ENCODE results near the gene PRRG2. TPM values are rescaled to one million over a fixed set of nuclear protein-coding genes. Genes with fewer than 3 reads are reported as not detected.

Gene PRRG2
- total and polyA plus RNA-seq, 3 donors from 2014 or later: 0.71 to 3.0 (median 1.9) TPM

GRCh38 chr19:49557641-49558325 is 23.3 kb upstream of the PRRG2 start:
- H3K27me3 ChIP-seq: no peaks in the 10 kb centered on the region
- no peak for DNase-seq
- H3K36me3 ChIP-seq (ENCODE audit: low read depth, missing control alignments): no peaks in the 10 kb centered on the region
- no peak overlapping the region for H3K27ac ChIP-seq
- peaks cover 11% of the 10 kb centered on the region for H3K4me1 ChIP-seq
- no peak overlapping the region for H3K4me3 ChIP-seq
- intact Hi-C loops (cut with DNase I; ENCODE audit: low total_unique reads): no loop called here
- no peak for TF ChIP-seq CTCF (IDR thresholded peaks at IDR 0.05)
- no peak for TF ChIP-seq POLR2A (IDR thresholded peaks at IDR 0.05)
- no peaks in the 10 kb centered on the region for H3K9me3 ChIP-seq
- WGBS, 2 donors: 88 to 90% methylated on average over 15 to 18 of the region's 18 CpGs

- 86 to 88% methylated on average over 7 of the region's 7 CpGs for WGBS, 2 donors
- H3K36me3 ChIP-seq (ENCODE audit: low read depth, missing control alignments): no peaks in the 10 kb centered on the region
- intact Hi-C loops (cut with DNase I; ENCODE audit: low total_unique reads): no loop called here
These were observed 22.5 kb upstream of the PRRG2 start for GRCh38 chr19:49558591-49558990.

GRCh38 chr19:49559443-49559842 is 21.7 kb upstream of the PRRG2 start:
- intact Hi-C loops (cut with DNase I; ENCODE audit: low total_unique reads): no loop called here
- 90 to 96% methylated on average over 3 of the region's 3 CpGs for WGBS, 2 donors
- TF ChIP-seq POLR2A (IDR thresholded peaks at IDR 0.05) (no peak), CTCF (IDR thresholded peaks at IDR 0.05) (no peak)
- peaks cover 5% of the 10 kb centered on the region for H3K4me1 ChIP-seq
- no peaks in the 10 kb centered on the region for H3K27me3 ChIP-seq
- no peak for DNase-seq
- H3K27ac ChIP-seq: no peak overlapping the region
- H3K4me3 ChIP-seq: no peak overlapping the region
- no peaks in the 10 kb centered on the region for H3K36me3 ChIP-seq (ENCODE audit: low read depth, missing control alignments)
- no peaks in the 10 kb centered on the region for H3K9me3 ChIP-seq

More at GRCh38 chr19:49558591-49558990, 22.5 kb upstream of the PRRG2 start:
- H3K4me1 ChIP-seq: peaks cover 8% of the 10 kb centered on the region
- no peak for TF ChIP-seq POLR2A (IDR thresholded peaks at IDR 0.05)
- TF ChIP-seq CTCF (IDR thresholded peaks at IDR 0.05): no peak
- no peaks in the 10 kb centered on the region for H3K9me3 ChIP-seq
- H3K4me3 ChIP-seq: no peak overlapping the region
- H3K27me3 ChIP-seq: no peaks in the 10 kb centered on the region
- no peak for DNase-seq
- H3K27ac ChIP-seq: no peak overlapping the region

GRCh38 chr19:49559928-49560327 is 21.2 kb upstream of the PRRG2 start:
- intact Hi-C loops (cut with DNase I; ENCODE audit: low total_unique reads): no loop called here
- Histone ChIP-seq H3K27ac (no peak overlapping the region), H3K4me1 (peaks cover 5% of the 10 kb centered on the region), H3K27me3 (no peaks in the 10 kb centered on the region), H3K36me3 (ENCODE audit: low read depth, missing control alignments) (no peaks in the 10 kb centered on the region), H3K9me3 (no peaks in the 10 kb centered on the region), H3K4me3 (no peak overlapping the region)
- no peak for TF ChIP-seq POLR2A (IDR thresholded peaks at IDR 0.05)
- TF ChIP-seq CTCF (IDR thresholded peaks at IDR 0.05): no peak
- WGBS, 2 donors: 75 to 83% methylated on average over 11 to 15 of the region's 15 CpGs
- DNase-seq: no peak

GRCh38 chr19:49560358-49560900 is 20.7 kb upstream of the PRRG2 start:
- WGBS, 2 donors: 69 to 73% methylated on average over 15 of the region's 15 CpGs
- peak; percentile 35 for DNase-seq
- no peaks in the 10 kb centered on the region for H3K36me3 ChIP-seq (ENCODE audit: low read depth, missing control alignments)

More at GRCh38 chr19:49560358-49560900, 20.7 kb upstream of the PRRG2 start:
- Histone ChIP-seq H3K27ac (no peak overlapping the region), H3K27me3 (no peaks in the 10 kb centered on the region), H3K4me1 (peaks cover 5% of the 10 kb centered on the region), H3K9me3 (no peaks in the 10 kb centered on the region), H3K4me3 (no peak overlapping the region)
- intact Hi-C loops (cut with DNase I; ENCODE audit: low total_unique reads): no loop called here
- no peak for TF ChIP-seq CTCF (IDR thresholded peaks at IDR 0.05)
- no peak for TF ChIP-seq POLR2A (IDR thresholded peaks at IDR 0.05)

Data from testis (tissue), 3 donors.